Esophagus mucosa (tissue), 1 donor: ENCODE results near the gene SDHD. TPM values are rescaled to one million over a fixed set of nuclear protein-coding genes. Genes with fewer than 3 reads are reported as not detected.
A peak's percentile ranks its signal among the peaks of the same experiment; 100 is the strongest.

Experiments used
- ATAC-seq: fragments of 200-7000 bp; cut with Tn5 transposase; one replicate; pipeline ENCODE4 v1.9.1; 2020
- total RNA-seq: library from RNA; stranded (reverse); gene quantifications from one replicate; pipeline ENCODE4 v1.2.4, GENCODE V29; 2023
- donor health status: DM: yes; HTN: yes; CAD: no.

SDHD gene
- total RNA-seq, 1 donor from 2014 or later = 109 TPM

DNA sequence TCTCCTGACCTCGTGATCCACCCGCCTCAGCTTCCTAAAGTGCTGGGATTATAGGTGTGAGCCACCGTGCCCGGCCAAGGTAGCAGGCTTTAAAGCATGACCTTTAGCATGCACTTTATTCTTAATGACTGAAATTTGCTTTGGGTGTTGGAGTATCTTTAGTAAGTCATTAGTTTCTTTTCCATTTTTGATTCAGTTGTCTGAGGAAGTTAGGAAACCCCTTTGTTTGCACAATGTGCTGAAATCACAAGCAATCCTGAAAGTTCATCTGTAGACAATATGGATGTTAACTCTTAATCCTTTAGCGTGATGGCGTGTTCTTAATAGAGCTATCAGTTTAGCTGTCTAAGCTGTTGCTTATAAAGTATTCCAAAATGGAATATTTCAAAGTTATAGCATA is 16.8 kb downstream of the SDHD start:
- no peak for ATAC-seq

DNA sequence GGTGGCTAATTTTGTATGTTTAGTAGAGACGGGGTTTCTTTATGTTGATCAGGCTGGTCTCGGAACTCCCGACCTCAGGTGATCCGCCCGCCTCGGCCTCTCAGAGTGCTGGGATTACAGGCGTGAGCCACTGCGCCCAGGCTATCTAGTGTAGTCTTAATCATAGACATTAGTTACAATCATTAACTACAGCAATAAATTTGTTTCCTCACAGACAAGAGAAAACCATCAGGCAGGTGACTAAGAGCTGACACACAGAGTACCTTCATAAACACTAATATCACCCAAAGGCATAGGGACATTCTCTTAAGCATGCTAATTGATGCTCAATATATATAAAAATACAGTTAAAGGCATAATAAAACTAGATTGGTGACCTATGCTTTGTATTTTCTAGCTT is 19.4 kb downstream of the SDHD start:
- ATAC-seq = peak; percentile 70

DNA sequence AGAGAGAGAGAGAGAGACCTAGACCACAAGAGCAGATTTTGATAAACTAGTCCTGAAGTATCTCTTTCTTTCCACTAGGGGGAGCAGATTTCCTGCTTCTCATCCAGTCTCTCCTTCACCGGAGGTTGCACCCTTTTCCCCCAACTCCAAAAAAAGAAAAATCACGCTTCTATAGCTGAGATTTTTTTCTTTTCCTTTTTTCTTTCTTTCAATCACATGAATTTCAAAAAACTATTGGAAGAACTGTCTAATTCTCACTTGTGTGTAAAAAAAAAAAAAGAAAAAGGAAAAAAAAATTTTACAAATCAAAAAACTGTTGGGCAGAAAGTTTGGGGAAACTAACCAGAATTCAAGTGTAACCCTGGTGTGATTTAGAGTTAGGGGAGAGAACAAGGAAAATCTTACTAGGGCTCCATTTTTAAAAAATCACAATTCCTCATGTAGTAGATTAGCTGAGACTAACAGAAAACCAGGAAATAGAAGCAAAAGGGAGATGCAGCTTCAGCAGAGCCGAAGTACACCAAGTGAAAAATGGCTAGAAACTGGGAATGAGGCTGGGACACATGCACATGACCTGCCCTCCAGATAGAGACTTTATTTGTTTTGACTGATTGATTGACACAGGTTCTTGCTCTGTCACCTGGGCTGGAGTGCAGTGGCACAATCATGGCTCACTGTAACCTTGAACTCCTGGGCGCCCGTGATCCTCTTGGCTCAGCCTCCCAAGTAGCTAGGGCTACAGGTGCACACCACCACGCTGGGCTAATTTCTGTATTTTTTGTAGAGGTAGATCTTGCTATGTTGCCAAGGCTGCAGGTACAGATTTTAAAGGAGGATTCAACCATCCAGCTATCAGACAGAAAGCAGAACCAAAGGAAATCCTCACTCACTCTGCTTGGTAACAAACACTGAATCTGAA is 27.1 kb downstream of the SDHD start:
- peak; percentile 71 for ATAC-seq

DNA sequence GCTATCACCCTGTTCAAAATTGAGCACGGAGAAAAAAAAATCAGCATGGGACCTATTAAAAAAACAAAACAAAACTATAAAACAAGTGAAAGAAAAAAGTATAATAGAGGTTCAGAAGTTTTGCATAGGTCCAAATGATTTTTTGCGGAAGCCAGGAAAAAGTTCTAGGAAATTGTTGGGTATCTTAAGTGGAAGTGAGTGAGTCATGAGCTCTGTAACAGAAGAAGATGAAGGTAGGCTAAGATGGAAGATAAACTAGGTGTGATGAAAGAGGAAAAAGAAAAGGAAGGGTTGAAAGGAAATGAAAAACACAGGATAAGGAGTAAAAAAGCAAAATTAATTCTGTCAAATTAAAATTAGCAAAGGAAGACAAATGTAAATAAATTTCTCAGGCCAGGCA is 27.8 kb downstream of the SDHD start:
- no peak for ATAC-seq

DNA sequence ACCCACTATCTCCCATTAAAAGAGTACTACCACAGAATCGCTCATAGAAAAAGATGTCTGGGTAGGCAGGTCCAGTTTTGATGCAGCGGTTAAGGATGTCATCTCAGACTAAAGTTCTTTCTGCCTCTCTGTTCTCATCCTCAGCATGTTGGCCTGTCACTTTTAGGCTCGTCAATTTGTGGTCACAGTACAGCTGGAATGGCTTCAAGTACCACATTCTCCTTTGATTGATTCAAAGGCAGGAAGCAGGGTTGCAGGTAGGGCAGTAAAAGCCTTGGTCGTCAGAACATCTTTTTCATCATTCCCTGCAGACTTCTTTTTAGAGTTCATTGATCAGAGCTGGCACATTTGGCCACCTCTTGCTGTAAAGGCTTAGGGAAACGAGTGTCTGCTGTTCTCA is 28.7 kb downstream of the SDHD start:
- no peak for ATAC-seq

DNA sequence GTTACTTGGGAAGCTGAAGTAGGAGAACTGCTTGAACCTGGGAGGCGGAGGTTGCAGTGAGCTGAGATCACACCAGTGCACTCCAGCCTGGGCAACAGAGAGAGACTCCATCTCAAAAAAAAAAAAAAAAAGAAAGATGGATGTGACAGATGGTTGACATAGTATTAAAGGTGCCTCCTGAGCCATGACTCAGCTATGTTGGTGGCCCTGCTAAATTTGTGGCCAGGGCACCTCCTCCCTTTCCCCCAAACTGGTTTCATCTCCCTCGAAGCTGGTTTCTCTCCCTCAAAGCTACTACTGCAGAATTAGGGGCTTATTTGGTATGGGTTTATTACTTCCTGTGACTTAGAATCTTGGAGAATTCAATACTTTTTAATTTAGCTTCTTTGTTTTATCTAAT is 31.5 kb downstream of the SDHD start:
- ATAC-seq = no peak

DNA sequence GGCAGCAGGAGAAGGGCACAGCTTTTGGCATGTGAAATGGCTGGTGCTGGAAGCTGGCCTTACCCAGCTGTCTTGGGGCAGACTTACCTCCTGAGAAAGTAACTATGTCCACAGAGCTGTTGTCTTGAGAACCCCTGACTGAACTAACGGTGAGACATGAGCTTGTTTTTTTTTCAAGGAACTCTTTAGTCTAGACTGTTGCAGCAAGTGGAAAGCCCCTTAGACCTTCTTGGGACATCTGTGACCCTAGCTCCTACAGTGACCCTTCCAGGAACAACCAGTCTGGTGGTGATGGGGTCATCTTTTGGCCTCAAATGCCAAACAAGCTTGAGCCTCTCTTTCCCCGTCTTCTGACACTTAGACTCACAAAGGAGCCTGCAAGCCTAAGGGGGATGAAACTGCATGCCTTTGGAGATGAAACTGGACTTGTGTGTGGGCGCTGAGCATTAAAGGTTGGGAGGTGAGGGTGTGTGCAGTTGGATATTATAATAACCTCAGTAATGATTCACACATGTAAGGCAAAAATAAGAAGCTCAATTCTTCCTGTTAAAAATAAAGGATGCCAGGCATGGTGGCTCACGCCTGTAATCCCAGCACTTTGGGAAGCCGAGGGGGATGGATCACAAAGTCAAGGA is 35.4 kb downstream of the SDHD start:
- ATAC-seq = peak; percentile 39

DNA sequence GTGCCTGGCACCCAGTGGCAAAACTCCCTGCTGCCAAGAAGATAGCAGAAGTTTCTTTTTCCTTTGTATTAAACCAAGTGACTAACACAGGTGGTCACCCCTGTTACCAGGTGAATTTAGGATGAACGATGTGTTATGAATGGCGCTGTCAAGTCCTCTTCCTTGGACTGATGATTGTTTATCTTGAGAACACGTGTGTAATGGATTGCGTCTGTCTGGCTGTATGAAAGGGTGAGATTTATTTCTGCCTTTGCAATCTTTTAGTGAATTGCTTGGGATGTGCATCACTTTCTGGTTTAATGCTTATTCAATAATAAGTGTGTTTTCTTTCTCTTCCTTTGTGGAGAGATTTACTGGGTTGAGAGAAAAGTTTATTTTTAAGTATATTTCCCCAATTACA is 36.5 kb downstream of the SDHD start:
- no peak for ATAC-seq

DNA sequence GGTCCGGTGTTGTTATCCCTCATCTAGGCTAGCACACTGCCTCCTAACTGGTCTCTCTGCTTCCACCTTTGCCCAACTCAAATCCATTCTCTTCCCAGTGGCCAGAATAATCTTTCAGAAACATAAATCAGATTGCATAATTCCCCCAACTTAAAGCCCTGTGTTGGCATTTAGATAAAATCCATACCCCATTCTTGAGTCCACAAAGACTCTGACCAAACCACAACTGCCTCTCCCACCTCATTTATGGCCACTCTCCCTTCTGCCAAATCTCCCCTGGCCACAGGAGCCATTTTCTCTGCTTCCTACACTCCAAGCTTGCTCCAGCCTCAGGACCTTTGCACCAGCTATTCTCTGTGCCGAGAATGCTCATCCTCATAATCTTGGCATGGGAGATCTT is 40.4 kb downstream of the SDHD start:
- ATAC-seq = no peak

DNA sequence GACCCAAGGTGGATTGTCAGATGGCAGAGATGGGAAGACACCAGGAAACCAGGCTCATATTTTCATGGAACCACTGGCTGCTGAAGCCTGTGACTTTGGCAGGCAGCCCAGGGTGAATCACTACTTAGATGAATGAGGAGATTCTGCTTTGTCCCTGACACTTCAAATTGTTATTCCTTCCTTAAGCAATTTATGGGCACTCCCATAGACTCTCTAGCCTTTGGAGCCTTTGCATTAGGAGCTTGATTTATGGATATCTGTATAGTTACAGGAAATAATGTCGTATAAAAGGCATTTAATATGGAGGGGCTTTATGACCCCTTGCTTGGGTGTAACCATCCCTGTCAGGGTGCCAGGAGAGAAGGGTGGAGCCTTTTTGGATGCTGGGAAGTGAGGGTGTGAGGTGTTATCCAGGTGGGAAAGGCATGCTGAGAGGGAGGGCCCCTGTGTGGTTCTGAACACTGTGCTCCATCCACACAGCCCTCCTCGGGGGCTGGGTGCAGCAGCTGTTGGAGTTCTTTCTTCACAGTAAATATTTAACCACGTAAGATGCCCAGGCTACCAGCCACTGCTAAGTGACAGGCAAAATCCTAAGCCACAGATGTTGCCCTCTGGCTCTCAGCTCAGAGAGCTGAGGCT is 41.9 kb downstream of the SDHD start:
- ATAC-seq = peak; percentile 64

DNA sequence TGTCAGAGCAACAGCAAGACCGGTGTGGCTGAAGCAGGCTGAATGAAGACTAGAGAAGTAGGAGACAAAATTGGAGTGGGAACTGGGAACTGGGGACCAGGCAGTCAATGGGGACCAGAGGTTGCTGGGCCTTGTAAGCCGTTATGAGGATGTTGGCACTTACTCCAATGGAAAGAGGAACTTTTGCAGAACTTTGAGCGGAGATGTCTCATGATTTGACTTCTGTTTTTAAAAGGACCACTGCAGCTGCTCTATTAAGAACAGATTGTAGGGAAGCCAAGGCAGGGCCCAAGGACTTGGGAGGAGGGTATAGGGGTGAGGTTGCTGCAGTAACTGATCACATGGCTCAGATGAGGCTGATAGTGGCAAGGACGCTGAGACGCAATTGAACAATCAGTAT is 43.0 kb downstream of the SDHD start:
- no peak for ATAC-seq

DNA sequence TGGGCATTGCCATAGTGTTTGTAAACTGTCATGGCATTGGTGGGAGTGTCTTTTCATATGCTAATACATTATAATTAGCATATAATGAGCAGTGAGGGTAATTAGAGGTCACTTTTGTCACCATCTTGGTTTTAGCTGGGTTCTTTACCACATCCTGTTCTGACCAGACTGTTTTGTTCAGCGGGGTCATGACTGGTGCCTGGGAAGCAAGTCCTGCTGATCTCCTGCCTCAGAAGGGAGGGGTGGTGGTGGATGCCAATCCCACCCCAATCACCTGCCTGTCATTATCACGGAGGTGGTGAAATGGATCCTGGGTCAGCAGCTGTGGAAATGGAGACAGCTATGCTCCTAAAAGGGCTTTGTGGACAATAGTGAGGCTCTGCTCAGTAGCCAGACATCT is 46.1 kb downstream of the SDHD start:
- ATAC-seq = no peak

DNA sequence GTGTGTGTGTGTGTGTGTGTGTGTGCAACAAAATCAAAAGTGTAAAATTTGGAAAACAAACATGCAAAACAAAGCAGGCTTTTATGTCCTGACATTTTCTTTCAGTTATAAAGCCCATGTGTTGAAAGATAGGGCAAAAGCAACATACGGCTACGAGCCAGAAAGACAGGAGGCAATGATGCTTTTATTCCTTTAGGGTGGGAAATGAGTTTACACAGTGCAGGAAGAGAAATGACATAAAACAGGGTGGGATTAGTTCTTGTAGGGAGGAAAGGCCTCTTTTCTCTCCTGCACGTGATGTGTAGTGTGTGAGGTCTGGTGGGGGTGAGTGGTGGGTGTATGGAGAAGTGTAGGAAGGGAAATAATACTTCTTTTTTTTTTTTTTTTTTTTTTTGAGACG is 47.8 kb downstream of the SDHD start:
- ATAC-seq = no peak

DNA sequence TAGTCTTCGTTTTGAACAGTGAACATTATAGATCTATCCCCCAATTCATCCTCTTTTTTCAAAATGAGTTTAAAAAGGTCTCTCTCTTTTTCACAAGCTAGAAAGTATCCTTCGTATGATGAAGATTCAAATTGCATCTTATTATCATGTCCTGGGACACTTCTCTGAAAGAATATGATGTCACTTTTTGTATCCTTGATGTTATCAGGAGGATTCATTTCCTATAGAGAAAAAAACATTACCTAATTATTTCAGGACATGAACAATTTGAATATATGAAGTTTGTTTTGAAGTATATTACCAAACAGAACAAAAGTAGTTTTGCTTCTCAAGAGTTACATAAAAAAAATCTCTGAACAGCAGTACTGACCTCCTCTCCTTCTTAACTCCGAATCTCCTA is 56.9 kb downstream of the SDHD start:
- ATAC-seq = no peak

Other genes starting within 250 kb of the SDHD start
- gene ALG9, start 215.3 kb upstream of the SDHD start, total RNA-seq = 20.7 TPM
- 1.8 TPM for gene FDXACB1, start 207.7 kb upstream of the SDHD start, total RNA-seq
- 22.5 TPM for gene CFAP68, start 207.3 kb upstream of the SDHD start, total RNA-seq
- 19.6 TPM for gene CRYAB, start 175.1 kb upstream of the SDHD start, total RNA-seq
- 0.32 TPM for gene HSPB2, start 174.1 kb upstream of the SDHD start, total RNA-seq
- gene C11orf52, start 168.0 kb upstream of the SDHD start, total RNA-seq = 3.5 TPM
- gene DIXDC1, start 149.5 kb upstream of the SDHD start, total RNA-seq = 3.3 TPM
- gene DLAT, start 61.5 kb upstream of the SDHD start, total RNA-seq = 37.1 TPM
- gene PIH1D2, start 12.9 kb upstream of the SDHD start, total RNA-seq = 1.6 TPM
- gene NKAPD1, start 12.6 kb upstream of the SDHD start, total RNA-seq = 11.8 TPM
- 83.4 TPM for gene TIMM8B, start 117 bp upstream of the SDHD start, total RNA-seq
- gene IL18, start 77.2 kb downstream of the SDHD start, total RNA-seq = 41.8 TPM
- 0.16 TPM for gene TEX12, start 80.5 kb downstream of the SDHD start, total RNA-seq
- gene BCO2, start 88.6 kb downstream of the SDHD start, total RNA-seq = 5.7 TPM
- 32.5 TPM for gene PTS, start 139.6 kb downstream of the SDHD start, total RNA-seq
- gene PLET1, start 174.0 kb downstream of the SDHD start, total RNA-seq = not detected